IPS-15b (cell line): Measurements from ENCODE around the gene VAC14.

Source experiments
- H3K27me3 ChIP-seq: one replicate; pipeline ENCODE4 v1.6.1; 2013; ENCODE audit warnings: low read length; ENCODE audit not compliant: control insufficient read depth, insufficient read depth
- H3K36me3 ChIP-seq: one replicate; pipeline ENCODE4 v1.6.1; 2013; ENCODE audit warnings: low read length; ENCODE audit not compliant: control insufficient read depth, insufficient read depth
- H3K4me1 ChIP-seq: one replicate; pipeline ENCODE4 v1.6.1; 2013; ENCODE audit warnings: mild to moderate bottlenecking, low read length; ENCODE audit not compliant: control insufficient read depth, insufficient read depth
- H3K4me3 ChIP-seq: one replicate; pipeline ENCODE4 v1.5.1; 2013; ENCODE audit warnings: low read depth, low read length
- H3K9ac ChIP-seq: one replicate; pipeline ENCODE4 v1.6.1; 2013; ENCODE audit warnings: low read depth, mild to moderate bottlenecking, low read length
- H3K9me3 ChIP-seq: one replicate; pipeline ENCODE4 v1.6.1; 2013; ENCODE audit warnings: mild to moderate bottlenecking, low read length; ENCODE audit not compliant: control insufficient read depth, insufficient read depth

VAC14 gene

GRCh38 chr16:70726892-70727361, 74.0 kb downstream of the VAC14 start:
- Histone ChIP-seq H3K36me3 (peaks cover 6% of the 10 kb centered on the region), H3K9me3 (no peaks in the 10 kb centered on the region), H3K9ac (no peak overlapping the region), H3K4me3 (no peak overlapping the region), H3K4me1 (no peaks in the 10 kb centered on the region), H3K27me3 (no peaks in the 10 kb centered on the region)

GRCh38 chr16:70725912-70726828, 74.8 kb downstream of the VAC14 start:
- H3K9me3 ChIP-seq: no peaks in the 10 kb centered on the region
- no peaks in the 10 kb centered on the region for H3K27me3 ChIP-seq
- no peak overlapping the region for H3K4me3 ChIP-seq
- no peak overlapping the region for H3K9ac ChIP-seq
- H3K4me1 ChIP-seq: no peaks in the 10 kb centered on the region
- H3K36me3 ChIP-seq: peaks cover 7% of the 10 kb centered on the region

GRCh38 chr16:70725024-70725911, 75.7 kb downstream of the VAC14 start:
- Histone ChIP-seq H3K4me1 (no peaks in the 10 kb centered on the region), H3K4me3 (no peak overlapping the region), H3K27me3 (no peaks in the 10 kb centered on the region), H3K36me3 (peaks cover 10% of the 10 kb centered on the region), H3K9me3 (no peaks in the 10 kb centered on the region), H3K9ac (no peak overlapping the region)

DNA sequence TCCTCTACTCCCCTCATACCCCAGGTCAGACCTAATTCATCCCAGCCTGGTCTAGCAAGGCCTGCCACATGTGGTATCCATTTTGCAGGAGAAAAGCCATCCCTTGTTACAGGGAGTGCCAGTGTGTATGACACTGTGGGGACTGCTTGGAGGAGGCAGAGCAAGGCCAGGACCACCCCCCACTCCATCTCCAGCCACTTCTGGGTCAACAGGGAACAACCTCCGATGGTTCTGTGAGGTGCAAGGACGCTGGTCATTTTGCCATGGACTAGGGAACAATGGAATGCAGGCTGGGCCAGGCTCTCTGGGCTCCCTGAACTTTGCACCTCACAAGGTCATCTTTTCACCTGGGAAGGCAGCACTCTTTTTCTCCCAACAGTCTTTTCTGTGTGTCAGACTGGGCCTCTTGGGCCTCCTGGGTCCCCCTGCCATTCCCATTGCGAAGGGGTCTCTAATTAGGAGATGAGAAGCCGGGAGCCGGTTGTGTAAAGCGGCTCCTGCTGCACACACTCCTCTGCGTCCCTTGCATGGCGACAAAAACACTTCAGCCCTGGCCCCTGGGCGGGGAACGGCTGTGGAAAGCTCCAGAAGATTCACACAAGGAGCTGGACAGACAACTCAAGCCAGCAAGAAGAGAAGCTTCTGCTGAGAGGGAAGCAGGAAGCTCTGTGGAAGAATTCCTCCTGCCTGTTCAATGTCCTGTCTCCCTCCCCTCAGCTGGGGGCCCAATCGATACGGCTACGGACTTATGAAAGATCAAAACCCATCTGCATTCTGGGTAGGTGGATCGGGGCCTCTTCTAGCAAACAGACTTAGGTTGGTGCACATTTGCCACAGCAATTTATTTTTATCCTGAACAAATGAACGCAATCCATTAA, 76.6 kb downstream of the VAC14 start:
- no peak overlapping the region for H3K4me3 ChIP-seq
- H3K4me1 ChIP-seq: no peaks in the 10 kb centered on the region
- no peaks in the 10 kb centered on the region for H3K27me3 ChIP-seq
- no peaks in the 10 kb centered on the region for H3K9me3 ChIP-seq
- H3K36me3 ChIP-seq: peaks cover 10% of the 10 kb centered on the region
- H3K9ac ChIP-seq: no peak overlapping the region

DNA sequence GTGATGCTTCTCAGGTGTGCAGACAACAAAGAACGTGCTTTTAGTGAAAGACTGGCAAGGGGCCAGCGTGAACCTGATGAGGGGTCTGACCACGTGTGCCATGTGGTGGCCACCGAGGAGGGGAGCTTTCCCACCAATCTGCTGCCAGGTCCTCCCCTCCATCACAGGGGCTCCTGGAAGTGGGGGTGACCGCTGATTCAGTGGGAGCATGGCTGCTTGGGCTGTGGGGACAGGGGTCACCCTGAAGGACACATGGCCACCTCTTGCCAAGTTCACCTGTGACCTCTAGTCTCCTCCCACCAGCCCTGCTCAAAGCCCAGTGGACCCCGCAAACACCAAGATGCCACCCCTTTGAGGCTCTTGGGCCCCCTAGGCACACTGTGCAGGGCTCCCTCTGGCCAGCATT, 77.2 kb downstream of the VAC14 start:
- Histone ChIP-seq H3K9ac (no peak overlapping the region), H3K36me3 (peaks cover 10% of the 10 kb centered on the region)

DNA sequence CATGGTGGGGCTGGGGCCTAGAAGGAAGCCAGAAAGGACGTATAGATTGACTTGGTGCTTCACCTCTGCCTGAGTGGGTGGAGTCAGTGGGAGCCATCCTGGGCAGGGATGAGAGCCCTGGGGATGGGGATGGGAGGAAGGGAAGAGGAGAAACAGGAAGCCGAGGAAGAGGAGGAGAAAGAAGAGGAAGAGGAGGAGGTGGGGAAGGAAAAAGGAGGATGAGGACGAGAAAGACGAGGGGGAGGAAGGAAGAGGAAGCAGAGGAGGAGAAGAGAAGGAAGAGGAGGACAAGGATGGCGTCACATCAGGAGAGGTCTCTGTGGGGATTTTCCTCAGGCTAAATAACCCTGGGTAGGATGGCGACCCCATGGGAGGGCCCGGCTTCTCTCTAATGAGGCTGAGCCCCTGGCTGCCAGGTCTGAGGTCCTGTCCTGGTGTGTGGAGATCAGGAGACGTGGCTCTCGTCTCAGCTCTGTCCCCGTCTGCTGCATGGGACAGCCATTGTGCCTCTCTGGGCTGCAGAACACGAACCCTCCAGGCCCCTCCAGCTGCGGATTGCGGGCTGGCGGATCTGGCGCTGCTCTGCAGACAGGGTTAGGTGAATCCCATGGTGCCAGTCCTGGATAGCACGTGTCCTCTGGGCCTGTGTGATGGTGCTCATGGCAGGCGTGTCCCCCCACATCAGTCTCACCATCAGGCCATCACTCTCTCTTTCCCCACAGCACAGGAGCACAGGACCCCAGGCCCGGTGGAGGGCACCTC, 79.6 kb downstream of the VAC14 start:
- H3K9me3 ChIP-seq: no peaks in the 10 kb centered on the region
- H3K36me3 ChIP-seq: peaks cover 10% of the 10 kb centered on the region
- no peak overlapping the region for H3K9ac ChIP-seq
- H3K4me3 ChIP-seq: no peak overlapping the region
- no peaks in the 10 kb centered on the region for H3K27me3 ChIP-seq
- H3K4me1 ChIP-seq: no peaks in the 10 kb centered on the region

More for the DNA sequence above, 77.2 kb downstream of the VAC14 start:
- no peak overlapping the region for H3K4me3 ChIP-seq
- H3K4me1 ChIP-seq: no peaks in the 10 kb centered on the region
- no peaks in the 10 kb centered on the region for H3K27me3 ChIP-seq
- no peaks in the 10 kb centered on the region for H3K9me3 ChIP-seq

- Histone ChIP-seq H3K36me3 (peaks cover 10% of the 10 kb centered on the region), H3K4me3 (no peak overlapping the region), H3K4me1 (no peaks in the 10 kb centered on the region), H3K9me3 (no peaks in the 10 kb centered on the region), H3K9ac (no peak overlapping the region), H3K27me3 (no peaks in the 10 kb centered on the region)
Measured at GRCh38 chr16:70720425-70721201, 80.3 kb downstream of the VAC14 start.

- Histone ChIP-seq H3K4me3 (no peak overlapping the region), H3K27me3 (no peaks in the 10 kb centered on the region), H3K9ac (no peak overlapping the region), H3K4me1 (peaks cover 8% of the 10 kb centered on the region), H3K9me3 (no peaks in the 10 kb centered on the region), H3K36me3 (peaks cover 10% of the 10 kb centered on the region)
Measured at GRCh38 chr16:70717065-70717464, 83.9 kb downstream of the VAC14 start.

DNA sequence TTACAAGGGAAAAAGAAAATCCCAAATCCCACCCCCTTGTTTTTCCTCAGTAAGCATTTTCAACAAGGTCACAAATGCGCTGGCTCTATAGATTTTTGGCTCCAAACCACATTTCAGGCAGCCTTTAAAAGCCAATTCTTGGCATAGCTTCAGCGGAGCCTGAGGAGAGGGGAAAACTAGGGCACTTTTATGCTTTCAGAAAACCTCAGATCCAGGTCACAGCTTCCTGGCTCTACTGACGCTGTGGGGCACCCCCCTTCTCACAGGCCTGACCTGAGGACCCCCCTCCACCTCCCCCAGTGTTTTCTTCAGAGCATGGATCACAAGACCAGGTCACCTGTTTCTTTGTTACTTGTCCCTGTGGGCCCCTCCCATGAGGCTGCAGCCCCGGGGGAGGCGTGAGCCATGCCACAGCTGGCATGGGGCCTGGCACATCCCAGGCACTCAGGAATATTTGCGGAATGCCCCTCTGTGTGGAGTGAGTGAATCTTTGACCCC, 85.0 kb downstream of the VAC14 start:
- peaks cover 8% of the 10 kb centered on the region for H3K4me1 ChIP-seq
- H3K4me3 ChIP-seq: no peak overlapping the region
- peaks cover 4% of the 10 kb centered on the region for H3K36me3 ChIP-seq
- no peak overlapping the region for H3K9ac ChIP-seq
- no peaks in the 10 kb centered on the region for H3K9me3 ChIP-seq
- H3K27me3 ChIP-seq: no peaks in the 10 kb centered on the region
